ENCODE data around the gene SV2B.

SV2B gene

DNA sequence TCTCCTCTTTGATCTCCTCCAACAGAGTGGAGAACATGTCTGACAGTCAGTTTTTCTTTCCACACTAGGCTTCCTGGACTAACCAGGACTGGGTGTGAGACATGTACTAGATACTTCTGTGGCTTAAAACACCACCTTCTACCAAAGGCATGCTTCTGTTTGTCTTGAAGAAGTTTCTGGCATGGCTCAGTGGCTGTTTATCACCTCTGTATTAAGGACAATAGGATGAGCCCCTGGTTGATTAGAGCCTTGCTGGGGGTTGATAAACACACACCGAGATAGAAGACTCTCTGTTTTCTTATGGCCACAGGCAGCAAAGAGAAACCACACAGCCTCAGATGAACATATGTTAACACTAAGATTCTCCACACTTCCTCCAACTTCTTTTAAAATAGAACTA, 40.5 kb downstream of the SV2B start:
- no peak for DNase-seq

DNA sequence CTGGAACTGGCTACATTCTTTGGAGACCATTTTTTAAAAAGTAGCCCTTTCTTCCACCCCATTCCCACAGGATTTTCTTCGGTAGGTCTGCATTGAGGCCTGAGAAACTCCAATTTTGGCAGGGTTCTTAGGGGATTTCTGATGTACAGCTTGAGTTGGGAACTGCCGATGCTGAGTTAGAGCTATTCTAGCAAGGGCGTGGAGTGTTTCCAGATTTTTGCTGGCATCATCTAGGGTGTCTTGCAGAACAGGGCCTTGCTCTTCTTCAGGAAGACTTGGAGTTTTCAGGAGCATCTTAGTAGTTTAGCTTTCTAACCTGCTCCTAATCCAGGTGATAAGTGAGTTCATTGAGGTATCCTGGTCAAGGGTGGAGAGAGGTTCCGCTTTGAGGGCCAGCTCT, 41.0 kb downstream of the SV2B start:
- DNase-seq: no peak

DNA sequence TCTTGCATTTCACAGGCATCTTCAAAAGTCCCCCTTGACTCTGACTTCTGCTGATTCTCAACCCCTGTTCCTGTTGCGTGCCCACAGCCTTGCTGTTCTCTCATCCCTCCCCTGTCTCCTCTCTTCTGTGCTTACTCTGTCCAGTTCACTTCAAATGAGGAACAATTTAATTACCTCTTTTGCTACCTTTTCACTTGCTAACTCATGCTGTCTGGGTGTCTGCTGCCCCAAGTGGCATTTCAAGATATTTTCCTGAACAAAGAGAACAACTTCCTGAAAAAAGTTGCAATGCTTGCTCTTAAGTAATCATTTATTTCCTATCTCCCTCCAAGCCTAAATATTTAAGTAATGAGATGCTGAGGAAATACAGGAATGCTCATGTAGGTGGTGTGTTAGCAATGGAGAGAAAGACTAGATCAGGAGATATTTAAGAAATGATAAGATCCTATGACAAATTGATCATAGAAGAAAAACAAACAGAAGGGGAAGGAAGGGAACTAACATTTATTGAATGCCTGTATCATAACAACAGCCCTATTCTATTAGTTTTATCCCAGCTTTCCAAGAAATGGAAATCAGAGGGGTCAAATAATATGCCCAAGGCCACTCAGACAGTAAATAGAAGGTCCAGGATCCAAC, 42.2 kb downstream of the SV2B start:
- DNase-seq: peak; percentile 49

DNA sequence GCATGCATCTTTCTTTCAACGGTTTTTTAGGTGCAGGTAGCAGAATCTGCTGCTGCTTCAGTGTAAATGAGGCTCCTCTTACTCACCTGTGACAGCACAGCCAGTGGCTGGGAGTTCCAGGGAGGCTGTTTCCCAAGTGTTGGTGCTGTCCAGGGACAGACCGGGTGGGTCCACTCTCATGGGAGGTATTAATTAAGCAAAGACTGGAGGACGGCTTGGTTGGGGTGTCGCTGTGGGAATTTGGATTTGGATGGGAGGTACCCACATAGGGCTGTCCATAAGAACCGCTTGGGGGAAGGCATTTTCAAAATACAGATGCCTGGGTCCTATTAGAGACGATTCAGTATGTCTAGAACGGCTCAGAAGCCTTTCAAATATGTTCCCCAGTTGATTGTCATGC, 42.9 kb downstream of the SV2B start:
- no peak for DNase-seq

DNA sequence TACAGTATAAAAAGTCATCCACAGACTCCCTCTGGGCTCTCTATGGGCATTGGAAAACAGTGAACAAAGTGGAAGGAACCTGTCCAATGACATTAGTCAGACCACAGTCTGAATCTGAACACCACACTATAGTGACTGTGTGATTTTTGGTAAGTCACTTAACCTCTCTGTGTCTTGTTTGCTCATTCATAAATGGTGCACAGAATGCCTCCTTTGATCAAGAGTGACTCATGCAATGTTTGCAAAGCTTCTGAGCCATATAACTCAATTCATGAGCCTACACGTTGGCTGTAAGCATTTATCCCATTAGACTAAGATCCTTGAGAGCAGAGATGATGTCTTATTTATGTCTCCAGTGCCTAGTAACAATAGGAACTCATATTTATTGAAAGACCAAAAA, 46.7 kb downstream of the SV2B start:
- DNase-seq: no peak

DNA sequence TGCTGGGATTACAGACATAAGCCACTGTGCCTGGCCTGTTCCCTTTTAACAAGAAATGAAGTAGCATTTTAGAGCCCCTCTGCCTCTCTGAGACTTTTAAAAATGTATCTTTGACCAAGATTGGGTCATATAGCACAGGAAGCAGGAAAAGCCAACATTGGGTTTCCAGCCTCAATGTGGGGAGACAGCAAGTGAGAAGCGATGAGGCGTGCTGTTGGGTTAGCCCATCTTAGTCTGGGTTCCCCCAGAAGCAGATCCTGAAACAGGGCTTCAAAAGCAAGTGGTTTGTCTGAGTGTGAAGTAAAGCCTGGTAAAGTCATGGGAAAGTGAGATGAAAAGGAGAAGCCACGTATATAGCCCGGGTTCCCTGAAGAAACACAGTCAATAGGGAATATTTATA, 48.2 kb downstream of the SV2B start:
- no peak for DNase-seq

DNA sequence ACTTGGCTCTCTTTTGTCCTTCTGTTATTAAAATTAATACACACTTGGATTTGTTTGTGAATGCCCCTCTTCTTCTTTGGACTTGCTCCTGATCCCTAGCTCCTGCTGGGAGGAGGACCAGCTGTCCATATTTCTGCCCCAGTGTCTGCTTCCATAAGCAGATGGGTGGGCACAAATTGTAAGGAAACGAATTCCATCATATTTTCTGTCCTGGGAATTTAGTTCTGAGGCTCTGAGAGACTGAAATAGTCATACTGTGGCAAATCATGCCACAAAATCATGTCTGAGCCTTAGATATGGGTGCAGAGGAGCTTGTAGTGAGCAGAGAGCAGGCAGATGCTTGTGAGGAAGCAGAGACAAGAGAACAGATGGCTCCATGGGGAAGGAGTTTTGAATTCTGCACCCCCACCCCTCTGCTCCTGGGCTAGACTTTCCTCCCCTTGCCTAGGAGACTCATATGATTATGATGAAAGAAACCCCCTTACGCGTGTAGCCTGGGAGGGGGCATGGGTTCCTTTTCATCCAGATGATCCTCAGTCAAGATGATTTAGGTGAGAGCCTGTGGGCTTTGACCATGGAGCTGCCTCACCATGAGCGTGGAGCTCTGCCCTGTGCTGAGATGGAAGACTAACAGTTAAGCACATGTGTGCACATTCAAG, 50.6 kb downstream of the SV2B start:
- DNase-seq: no peak

DNA sequence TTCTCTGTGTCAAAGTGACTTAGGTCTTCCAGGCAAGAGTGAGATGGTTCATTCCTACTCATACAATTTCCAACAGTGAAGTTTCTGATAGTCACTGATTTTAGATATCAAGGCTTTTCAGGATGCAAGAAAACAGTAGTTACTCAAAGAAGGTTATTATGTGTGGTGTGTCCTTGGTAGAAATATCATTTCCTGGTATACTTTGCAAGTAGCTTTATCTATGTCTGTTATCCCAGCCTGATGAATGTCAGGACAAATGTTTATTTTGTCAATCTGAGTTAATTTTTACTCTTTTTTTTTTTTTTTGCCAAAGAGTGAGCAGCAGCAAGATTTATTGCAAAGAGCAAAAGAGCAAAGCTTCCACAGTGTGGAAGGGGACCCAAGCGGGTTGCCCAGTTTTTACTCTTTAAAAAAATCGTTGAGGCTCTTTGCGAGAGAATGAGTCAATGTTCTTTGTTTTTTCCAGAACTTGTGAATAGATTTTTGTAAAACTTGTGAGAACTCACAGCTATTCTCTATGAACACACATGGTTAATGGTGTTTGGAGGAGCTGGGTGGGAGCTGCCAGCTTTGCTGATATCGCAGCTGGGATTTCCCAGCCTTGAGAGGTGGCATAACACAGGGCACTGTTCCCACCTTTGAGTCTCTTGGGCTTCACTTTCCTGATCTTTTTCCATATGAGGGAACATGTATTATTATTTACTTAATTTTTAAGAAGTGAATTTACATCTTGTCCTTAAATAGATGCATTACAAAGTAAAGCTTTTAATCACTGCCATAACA, 51.9 kb downstream of the SV2B start:
- DNase-seq: no peak

DNA sequence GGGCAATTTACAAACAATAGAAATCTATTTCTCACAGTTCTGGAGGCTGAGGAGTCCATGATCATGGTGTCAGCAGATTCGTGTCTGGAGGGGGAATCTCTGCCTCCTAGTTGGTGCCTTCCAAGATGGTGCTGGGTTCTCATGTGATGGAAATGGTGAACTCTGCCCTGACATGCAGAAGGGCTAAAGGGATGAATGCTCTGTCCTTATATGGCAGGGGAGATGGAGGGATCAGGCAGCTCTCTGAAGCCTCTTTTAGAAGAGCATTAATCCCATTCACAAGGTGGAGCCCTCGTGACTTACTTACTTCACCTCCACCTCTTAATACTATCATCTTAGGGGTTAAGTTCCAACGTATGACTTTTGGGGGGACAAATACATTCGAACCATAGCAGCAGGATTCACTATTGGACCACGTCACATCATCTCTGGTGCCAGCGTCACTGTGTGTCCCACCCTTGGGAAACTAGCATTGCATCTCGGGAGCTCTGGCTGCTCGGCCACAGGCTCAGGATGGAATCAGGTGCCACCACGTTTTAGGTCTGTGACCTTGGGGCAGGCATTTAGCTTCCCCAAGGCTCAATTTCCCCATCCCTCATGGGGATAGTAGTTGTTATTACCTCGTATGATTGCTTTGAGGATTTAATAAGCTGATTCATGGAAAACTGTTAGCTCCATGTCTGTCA, 53.0 kb downstream of the SV2B start:
- no peak for DNase-seq

DNA sequence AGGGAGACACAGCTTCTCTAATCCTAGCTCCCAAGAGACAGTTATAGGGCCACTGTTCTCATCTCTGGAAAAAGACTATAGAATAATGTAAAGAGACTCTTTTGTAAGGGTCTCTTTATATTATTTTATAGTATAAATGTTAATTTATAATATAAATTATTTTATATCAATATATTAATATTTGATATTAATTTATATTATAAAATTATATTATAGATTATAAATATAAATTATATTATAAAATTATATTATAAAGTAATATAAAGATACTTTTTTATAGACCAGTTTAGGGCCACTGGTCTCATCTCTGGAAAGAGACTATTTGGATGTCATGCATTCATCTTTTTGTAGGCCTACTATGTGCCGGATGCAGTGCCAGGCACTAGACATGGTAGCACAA, 53.9 kb downstream of the SV2B start:
- DNase-seq: no peak

DNA sequence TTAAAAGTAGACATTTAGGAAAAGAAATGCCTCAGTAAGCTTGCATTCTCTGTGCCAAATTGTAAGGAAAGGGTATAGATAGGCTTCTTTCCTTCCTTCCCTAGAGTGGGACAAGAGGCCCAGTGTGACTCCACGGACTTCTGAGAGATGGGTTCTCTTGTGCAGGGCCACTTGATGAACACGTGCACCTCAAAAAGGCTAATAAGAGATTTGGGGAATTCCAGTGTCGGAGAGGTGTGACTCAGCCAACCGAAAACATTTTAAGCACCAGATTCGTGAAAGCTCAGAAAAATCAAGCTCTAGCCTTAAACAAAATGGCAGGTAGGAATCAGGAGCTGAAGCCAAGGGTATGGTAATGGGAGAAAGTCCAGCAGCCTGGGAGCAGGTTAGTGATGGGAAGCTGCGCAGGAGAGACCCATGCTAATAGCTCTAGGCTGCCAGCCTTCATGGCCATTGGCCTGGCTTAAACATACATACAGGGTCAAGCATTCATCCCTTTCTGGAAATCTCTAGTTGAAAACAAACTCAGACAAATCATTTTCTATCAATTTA, 56.2 kb downstream of the SV2B start:
- no peak for DNase-seq

DNA sequence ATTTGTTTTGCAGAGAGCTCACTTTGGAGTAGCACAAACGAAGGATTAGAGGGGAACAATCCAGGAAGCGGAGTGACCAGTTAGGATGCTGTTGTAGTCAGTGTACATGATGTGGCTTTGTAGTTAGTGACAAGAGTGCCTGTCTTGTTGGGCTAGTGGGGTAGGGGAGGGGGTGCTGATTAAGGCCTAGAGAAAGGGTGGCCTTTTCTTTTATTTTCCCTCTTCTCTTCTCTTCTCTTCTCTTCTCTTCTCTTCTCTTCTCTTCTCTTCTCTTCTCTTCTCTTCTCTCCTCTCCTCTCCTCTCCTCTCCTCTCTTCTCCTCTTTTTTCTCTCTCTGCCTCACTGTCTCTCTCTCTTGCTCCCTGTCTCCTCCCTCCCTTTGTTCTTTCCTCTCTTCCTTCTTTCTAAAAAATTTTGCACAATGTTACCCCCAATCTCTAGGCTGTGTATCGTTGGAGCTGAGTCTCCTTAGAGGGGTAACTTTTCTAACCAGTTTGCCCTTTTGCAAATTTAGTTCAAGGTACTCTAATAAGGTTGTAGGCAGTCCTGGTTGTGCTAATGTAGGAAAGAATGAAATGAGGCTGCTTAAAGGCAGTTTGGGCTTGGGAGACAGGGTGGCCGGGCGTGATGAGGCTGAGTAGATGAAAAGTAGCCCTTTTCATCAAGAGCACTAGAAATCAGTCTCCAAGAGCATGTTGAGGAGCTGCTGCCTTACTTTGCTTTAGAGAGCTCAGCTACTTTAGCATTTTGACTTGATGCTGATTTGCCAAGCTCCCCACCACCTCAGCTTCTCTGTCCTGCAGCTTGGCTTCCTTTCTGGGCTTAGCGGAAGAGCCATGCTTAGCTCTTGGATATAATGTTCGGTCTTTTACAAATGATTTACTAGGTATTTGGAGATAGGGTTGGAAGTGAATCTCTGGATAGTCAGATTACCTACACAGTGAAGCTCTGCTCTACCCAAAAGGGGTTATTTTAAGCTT, 58.6 kb downstream of the SV2B start:
- no peak for DNase-seq

DNA sequence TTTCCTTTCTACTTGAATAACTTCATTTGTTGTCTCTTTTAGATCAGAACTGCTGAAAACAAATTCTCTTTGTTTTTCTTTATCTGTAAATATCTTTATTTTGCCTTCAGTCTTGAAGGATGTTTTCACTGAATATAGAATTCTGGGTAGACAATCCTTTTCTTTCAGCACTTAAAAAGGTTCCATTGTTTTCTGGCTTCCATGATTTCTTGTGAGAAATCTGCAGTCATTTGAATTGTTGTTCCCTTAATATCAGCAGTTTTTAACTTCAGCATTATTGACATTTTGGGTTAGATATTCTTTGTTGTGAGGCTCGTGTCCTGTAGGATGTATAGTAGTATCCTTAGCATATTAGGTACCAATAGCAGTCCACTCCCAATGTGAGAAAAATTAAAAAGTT, 65.8 kb downstream of the SV2B start:
- no peak for DNase-seq

DNA sequence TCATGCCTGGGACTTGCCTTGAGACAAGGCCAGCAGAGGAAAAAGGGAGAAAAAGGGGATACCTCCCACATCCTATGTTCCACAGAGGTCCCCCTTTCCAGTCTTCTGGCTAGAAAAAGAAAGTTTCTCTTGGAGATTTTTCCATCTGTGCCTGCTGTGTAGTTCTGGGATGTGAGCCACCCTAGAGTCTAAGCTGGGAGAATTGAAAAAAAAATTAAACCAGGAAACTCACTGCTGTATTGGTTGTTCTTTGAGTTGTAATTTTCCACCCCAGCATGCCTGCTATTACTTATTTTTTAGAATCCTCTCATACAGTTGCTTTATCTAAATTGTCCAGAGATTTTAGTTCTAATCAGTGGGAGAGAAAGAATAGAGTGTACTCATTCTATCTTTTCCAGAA, 68.4 kb downstream of the SV2B start:
- no peak for DNase-seq

DNA sequence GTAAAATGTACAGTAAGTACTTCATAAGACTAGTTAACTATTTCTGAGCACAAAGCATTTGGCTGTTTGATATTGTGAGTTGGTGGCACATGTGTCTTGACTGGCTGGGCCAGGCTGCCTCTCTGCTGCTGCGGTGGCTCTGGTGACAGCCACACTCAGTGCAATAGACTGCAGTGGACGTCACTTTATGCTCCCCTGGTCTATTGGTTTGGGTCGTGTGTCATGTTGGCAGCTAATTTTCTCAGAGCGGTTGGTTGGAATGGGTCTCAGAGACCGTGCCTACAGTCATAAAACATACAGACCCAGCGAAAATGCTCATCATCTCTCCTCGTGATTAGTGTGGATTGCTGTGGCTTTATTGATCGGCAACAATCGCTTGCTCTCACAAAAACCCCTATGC, 71.3 kb downstream of the SV2B start:
- no peak for DNase-seq

DNA sequence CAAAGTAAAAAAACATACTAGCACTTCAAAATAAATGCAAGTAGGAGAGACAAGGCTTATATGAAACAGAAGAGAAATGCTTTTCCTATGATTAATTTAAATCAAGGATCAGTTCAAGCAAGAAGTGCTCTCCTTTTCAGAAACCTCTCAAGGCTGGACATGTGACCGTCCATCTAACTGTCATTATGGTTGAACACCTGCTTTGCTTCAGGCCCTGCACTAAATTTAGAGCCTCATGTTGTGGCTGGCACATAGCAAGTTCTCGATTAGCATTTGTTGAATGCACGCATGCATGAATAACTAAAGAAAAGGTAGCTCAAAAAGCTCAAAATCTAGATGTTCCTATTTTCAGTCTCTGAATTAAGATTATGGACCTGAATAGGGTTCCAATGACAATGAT, 82.0 kb downstream of the SV2B start:
- DNase-seq: no peak

DNA sequence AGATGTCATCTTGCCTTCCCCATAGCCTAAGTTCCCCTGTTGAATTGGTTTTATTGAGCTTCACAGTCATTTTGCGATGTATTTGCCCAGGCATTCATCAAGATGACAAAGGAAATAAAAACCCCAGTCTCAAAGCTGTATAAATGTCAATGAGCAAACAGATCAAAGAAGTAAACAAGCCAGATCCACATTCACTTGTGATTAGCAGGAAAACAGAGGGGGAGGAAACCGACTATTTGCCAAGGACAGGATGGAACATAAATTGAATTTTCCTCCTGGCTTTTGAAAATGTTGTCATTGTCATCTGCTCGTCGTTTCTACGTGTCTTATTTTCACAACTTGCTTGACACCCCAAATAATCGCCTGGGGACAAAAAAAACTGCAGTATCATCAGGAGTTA, 83.5 kb downstream of the SV2B start:
- DNase-seq: no peak

DNA sequence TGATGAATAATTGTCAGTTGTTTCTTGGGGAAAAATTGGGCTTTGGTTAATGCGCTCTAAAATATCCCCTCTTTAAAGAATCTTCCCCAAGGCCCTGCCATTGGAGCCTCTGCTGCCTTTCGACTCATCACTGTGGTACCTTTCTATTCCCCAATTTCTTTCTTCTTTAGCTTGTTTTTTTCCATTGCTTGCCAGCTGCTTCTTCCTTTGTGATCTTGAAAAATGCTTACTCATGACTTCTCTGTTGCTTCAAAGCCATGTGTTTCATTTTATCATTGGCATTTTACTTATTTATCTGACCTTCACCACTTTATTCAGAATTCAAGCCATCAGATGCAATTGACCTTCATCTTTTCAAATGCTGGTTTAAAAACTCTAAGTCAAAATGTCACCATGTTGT, 84.4 kb downstream of the SV2B start:
- no peak for DNase-seq

DNA sequence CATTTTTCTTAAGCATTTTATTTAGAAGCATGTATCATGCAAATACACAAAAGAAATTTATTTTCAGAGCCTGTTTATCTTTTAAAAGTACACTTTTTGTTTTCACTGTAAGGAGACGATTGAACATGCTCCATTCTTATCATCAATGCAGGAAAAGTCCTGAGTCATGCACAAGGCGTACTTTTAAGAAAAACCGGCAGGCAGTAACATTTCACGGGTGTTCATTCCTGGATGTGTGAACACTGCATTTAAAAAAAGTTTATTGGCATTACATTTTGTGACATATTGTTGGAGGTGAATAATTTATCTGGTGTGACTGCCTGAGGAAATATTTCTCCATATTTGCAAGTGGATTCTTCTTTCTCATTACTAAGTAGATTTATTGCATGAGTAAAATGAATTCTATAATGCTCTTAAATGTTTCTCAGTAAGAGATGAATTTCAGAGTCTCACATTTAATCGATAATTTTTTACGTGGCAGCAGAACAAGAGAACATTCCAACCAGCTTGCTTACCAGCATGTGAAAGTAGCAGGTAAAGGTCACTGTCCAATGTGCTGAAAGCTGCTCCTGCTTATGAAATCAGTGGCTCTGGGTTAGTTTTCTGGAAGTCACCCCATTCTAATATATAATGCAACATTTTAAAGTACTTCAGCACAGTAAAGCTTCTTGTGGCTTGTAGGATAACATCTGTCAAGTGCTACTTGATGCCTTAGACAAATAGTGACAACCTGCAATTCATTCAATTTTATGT, 87.0 kb downstream of the SV2B start:
- DNase-seq: peak; percentile 52

DNA sequence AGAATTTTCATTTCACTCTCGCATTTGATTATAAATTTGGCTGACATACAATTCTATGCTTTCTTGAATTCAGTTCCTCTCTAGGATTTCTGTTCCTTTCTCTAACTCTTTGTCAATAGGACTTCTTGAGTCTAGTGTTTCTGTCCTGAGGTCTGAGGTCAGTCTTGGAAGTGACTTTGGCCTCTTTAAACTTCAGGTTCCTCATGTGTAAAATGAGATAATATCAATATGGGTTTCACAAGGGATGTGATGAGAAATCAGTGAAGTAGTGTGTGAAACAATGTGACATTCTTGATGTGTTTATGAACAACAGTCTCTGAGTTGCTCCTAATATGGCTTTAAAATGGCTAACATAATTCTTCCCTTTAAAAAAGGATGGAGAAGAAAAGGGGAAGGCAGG, 92.2 kb downstream of the SV2B start:
- no peak for DNase-seq

DNA sequence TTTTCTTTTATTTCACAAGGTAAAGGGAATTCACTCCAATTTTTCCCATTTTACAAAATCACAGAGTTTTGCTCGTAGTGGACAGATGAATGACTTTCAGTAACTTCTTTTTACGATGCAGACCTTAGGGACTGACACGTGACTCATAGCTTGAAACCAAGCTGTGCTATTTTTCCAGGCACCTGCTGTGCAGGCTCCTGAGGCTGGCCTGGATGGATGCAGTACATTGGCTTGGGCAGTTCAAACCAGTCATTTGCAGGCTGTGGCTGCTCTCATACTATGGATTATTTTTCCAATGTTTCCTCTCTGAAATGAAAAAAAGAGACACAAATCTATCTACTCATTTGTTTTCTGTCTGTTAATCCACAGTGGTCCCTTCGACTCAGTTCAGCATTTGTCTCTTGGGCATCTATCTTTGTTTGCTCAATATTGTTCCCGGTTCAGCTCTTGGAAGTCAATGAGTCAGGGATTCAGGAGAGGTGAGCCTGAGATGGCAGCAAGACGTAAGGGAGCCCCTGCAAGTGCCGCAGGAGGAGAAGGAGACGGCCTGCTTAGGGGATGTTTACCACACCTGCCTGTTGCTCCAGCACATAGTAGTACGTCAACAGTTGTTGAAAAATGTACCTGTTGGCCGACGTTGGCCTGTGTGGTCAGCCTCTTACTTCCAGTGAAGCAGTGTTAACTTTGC, 92.8 kb downstream of the SV2B start:
- no peak for DNase-seq
